Thyroid gland (tissue), 4 donors: ENCODE results near the gene PRR5.

ENCODE experiments used
- CTCF ChIP-seq, 6 experiments: fragments of 200-600 bp in 3 of 6; fragments of 450-650 bp in 3 of 6; sonication (generic) in 3 of 6; IDR thresholded peaks; one replicate each; pipeline ENCODE4 v1.5.1; 2016 to 2019; ENCODE audit warnings: antibody characterized with exemption in 6 of 6, mild to moderate bottlenecking in 2 of 6, inconsistent platforms in 1 of 6, moderate library complexity in 1 of 6
- POLR2A ChIP-seq, 2 donors: fragments of 450-650 bp; IDR thresholded peaks; one replicate each; pipeline ENCODE4 v1.6.1; 2017; ENCODE audit warnings: antibody characterized with exemption in 2 of 2, mild to moderate bottlenecking in 2 of 2, moderate library complexity in 1 of 2

DNA sequence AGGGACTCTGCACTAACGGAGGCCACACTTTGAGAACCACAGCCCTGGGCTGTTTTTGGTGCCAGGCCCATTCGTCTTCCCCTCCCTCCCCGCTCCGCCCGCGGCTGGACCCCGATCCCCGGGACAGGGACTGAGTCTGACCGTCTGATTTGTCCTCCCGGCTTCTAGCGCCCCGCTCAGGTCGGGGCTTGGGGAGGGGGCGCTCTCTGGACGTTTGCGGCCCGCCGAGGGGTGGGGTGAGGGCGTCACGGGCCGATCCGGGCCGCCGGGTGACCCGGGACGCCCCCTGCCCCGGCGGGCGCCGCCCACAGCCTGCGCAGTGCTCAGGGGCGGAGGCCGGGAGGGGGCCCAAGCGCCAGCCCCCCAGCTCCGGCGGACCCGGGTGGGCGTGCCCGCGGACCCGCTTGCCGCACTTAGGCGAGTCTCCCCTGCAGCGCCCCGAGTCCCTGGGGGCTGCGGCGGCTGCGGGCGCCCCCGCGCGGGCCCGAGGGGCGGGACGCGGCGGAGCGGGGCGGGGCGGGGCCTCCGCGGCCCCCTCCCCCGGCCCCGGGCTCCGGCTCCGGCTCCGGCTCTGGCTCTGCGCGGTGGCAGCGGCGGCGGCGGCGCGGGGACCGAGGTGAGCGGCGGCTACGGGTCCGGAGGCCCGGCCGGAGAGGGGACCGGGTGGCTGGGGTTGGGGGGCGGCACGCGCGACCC, 33.7 kb upstream of the PRR5 start:
- TF ChIP-seq POLR2A (IDR thresholded peaks at IDR 0.05) (no peak), CTCF (IDR thresholded peaks at IDR 0.05) (no peak)
